Thymus (tissue), 11 donors: Measurements from ENCODE around the gene OSCP1. TPM values are rescaled to one million over a fixed set of nuclear protein-coding genes. Genes with fewer than 3 reads are reported as not detected.

Experiments
- DNase-seq, 9 donors: peaks; one replicate each; pipeline ENCODE4 v3.0.0-alpha.2; 2013; ENCODE audit warnings: low spot score in 9 of 9, low read depth in 6 of 9, missing footprints in 1 of 9
- H3K27ac ChIP-seq, 2 donors: one replicate each; pipeline ENCODE4 v1.5.1; 2013; ENCODE audit warnings: control low read depth in 1 of 2, low read depth in 1 of 2, low read length in 1 of 2, mild to moderate bottlenecking in 1 of 2, moderate library complexity in 1 of 2
- H3K27me3 ChIP-seq, 2 donors: one replicate each; pipeline ENCODE4 v1.5.1; 2013; ENCODE audit warnings: low read length in 1 of 2; ENCODE audit not compliant: control insufficient read depth in 2 of 2, insufficient read depth in 1 of 2
- H3K36me3 ChIP-seq, 2 donors: one replicate each; pipeline ENCODE4 v1.5.1; 2013; ENCODE audit warnings: low read length in 1 of 2, mild to moderate bottlenecking in 1 of 2, moderate library complexity in 1 of 2; ENCODE audit not compliant: control insufficient read depth in 2 of 2, insufficient read depth in 2 of 2
- H3K4me1 ChIP-seq, 2 donors: one replicate each; pipeline ENCODE4 v1.5.1; 2013; ENCODE audit warnings: low read length in 2 of 2; ENCODE audit not compliant: control insufficient read depth in 2 of 2, insufficient read depth in 2 of 2
- H3K4me3 ChIP-seq, 2 donors: one replicate each; pipeline ENCODE4 v1.5.1; 2013; ENCODE audit warnings: low read length in 2 of 2, control low read depth in 1 of 2, mild to moderate bottlenecking in 1 of 2
- H3K9me3 ChIP-seq, 2 donors: one replicate each; pipeline ENCODE4 v1.5.1; 2013; ENCODE audit warnings: low read length in 1 of 2, mild to moderate bottlenecking in 1 of 2; ENCODE audit not compliant: control insufficient read depth in 2 of 2, insufficient read depth in 1 of 2
- WGBS: extraction: QIAGEN DNeasy Blood & Tissue Kit; methylation state at CpG from one replicate; pipeline ENCODE4 v1.1.7; 2013; 5-methylcytosine and 5-hydroxymethylcytosine counted together
- polyA plus RNA-seq: library from polyadenylated mRNA; stranded (reverse); fragments of 200-250 nt; gene quantifications from one replicate; pipeline ENCODE4 v1.2.3, GENCODE V29; 2013
- total RNA-seq: library from RNA; stranded (reverse); fragments of 120-200 nt; gene quantifications from one replicate; pipeline ENCODE4 v1.2.4, GENCODE V29; 2013
- donor health status: healthy.

The OSCP1 gene
- total and polyA plus RNA-seq, 2 donors: 4.0 to 4.8 TPM

DNA sequence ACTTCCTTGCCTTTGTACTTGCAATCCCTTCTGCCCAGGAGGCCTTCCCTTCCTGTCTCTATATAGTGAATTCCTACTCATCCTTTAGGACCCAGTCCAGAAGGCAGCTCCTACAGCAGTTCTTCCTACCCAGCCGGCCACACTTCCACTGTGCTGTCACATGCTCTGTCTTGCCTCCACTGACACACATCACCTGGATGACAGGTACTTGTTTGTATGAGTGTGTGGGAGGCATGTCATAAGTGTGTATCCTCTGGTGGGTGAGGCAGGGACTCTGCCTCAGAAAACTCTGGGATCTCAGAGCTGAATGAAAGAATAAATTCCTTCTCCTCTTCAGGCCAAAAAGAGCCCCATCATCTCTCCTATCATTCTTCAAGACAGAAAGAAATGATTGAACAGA lies 5.1 kb upstream of the OSCP1 start:
- Histone ChIP-seq H3K27me3 (no peaks in the 10 kb centered on the region), H3K36me3 (peaks cover 28 to 42% of the 10 kb centered on the region in 2 donors), H3K4me1 (peaks cover 4 to 22% of the 10 kb centered on the region in 2 donors), H3K9me3 (no peaks in the 10 kb centered on the region), H3K27ac (no peak overlapping the region), H3K4me3 (no peak overlapping the region)
- WGBS: 96% methylated on average over 1 of the region's 1 CpG
- no peak for DNase-seq

DNA sequence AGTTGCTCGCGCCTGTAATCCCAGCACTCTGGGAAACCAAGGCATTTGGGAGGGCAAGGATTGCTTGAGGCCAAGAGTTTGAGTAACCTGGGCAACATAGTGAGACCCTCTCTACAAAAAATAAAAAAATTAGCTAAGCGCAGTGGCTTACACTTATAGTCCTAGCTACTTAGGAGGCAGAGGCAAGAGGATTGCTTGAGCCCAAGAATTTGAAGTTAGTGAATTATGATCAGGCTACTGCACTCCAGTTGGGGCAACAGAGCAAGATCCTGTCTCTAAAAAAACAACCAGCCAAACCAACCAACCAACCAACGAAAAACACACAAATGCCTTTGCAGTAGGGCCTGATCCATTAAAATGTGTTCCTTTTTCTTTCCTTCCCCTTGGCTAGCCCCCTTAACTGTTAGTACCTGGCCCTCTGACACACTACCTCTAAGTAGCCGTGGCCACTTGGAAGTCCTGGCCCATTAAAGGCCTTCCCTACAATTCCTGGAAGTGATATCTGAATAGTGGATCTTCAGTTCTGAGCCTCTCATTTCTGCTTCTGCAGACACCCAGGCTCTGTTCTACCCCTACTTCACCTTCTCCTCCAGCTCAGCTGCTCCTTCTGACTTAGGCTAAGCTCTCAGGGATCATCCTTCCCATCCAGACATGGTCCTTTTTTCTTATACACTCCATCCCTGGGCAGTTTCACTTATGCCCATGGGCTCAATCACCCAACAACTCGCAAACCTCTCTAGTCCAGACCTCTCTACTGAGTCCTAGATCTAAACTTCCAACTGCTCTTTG lies 3.5 kb upstream of the OSCP1 start:
- Histone ChIP-seq H3K9me3 (peaks cover 0 to 4% of the 10 kb centered on the region in 2 donors), H3K4me3 (no peak overlapping the region), H3K27me3 (no peaks in the 10 kb centered on the region), H3K27ac (no peak overlapping the region), H3K4me1 (peaks cover 4 to 24% of the 10 kb centered on the region in 2 donors), H3K36me3 (peaks cover 26 to 33% of the 10 kb centered on the region in 2 donors)
- 97% methylated on average over 6 of the region's 6 CpGs for WGBS
- DNase-seq: no peak

DNA sequence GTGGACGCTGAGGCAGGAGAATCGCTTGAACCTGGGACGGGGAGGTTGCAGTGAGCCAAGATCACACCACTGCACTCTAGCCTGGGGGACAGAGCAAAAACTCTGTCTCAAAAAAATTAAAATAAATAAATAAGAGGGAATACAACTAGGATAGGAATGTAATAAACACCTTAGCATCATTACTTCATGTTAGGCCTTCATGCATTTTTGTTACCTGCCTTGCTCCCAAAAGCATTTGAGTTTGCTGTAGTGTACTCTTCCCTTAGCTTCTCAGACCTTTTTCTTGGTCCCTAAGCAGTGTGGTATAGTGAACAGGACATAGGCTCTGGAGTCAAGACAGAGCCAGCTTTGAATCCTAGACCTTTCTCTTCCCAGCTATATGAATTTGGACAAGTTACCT lies 2.8 kb upstream of the OSCP1 start:
- WGBS: 96% methylated on average over 3 of the region's 3 CpGs
- H3K36me3 ChIP-seq: peaks cover 24 to 33% of the 10 kb centered on the region in 2 donors
- no peak overlapping the region for H3K4me3 ChIP-seq
- no peaks in the 10 kb centered on the region for H3K27me3 ChIP-seq
- no peak for DNase-seq
- H3K9me3 ChIP-seq: peaks cover 0 to 4% of the 10 kb centered on the region in 2 donors
- peaks cover 4 to 16% of the 10 kb centered on the region in 2 donors for H3K4me1 ChIP-seq
- no peak overlapping the region for H3K27ac ChIP-seq

DNA sequence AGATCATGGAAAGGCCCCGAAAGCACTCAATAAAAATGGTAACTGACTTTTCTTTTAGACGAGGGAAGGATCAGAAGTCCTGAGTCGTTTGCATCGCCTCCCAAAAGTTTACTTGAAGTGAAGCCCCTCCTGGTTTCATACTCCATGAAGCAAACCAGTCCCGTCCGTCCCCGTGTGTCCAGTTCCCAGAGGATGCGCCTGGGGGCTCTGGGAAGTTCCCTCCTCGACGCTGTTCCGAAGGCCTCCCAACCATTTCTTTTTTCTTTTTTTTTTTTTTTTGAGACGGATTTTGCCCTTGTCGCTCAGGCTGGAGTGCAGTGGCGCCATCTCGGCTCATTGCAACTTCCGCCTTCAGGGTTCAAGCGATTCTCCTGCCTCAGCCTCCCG lies 661 bp upstream of the OSCP1 start:
- no peak for DNase-seq
- Histone ChIP-seq H3K27ac (peak overlapping the region; percentile 86 to 94), H3K36me3 (peaks cover 17 to 20% of the 10 kb centered on the region in 2 donors), H3K4me1 (peaks cover 0 to 11% of the 10 kb centered on the region in 2 donors), H3K9me3 (peaks cover 0 to 4% of the 10 kb centered on the region in 2 donors), H3K4me3 (peak overlapping the region; percentile 68 to 87), H3K27me3 (no peaks in the 10 kb centered on the region)
- 51% methylated on average over 18 of the region's 18 CpGs for WGBS

DNA sequence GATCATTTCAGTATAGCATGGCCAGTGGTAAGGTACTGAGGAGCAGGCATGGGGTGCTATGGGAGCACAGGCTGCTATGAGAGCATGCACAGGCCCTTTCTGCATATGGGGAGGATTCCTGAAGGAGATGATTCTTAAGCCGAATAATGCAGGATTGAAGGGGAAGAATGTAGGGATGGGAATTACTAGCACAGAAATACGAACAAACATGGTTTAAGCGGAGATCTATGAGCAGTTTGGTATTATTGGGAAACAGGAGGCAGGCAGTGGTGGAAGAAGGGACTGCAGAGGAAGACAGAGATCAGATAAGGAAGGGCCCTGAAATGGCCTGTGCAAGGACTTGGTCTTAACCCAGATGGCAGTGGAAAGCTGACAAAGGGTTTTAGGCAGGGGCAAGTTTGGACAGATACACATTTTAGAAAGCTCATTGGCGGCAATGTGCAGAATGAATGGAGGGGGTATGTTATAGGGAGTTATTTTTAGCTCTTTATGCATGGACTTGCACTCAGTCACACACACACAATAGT lies 1.7 kb downstream of the OSCP1 start:
- 94% methylated on average over 4 of the region's 4 CpGs for WGBS
- H3K4me3 ChIP-seq: no peak overlapping the region
- no peak overlapping the region for H3K27ac ChIP-seq
- peaks cover 0 to 4% of the 10 kb centered on the region in 2 donors for H3K9me3 ChIP-seq
- H3K27me3 ChIP-seq: no peaks in the 10 kb centered on the region
- no peaks in the 10 kb centered on the region for H3K36me3 ChIP-seq
- DNase-seq: no peak
- peaks cover 0 to 11% of the 10 kb centered on the region in 2 donors for H3K4me1 ChIP-seq

DNA sequence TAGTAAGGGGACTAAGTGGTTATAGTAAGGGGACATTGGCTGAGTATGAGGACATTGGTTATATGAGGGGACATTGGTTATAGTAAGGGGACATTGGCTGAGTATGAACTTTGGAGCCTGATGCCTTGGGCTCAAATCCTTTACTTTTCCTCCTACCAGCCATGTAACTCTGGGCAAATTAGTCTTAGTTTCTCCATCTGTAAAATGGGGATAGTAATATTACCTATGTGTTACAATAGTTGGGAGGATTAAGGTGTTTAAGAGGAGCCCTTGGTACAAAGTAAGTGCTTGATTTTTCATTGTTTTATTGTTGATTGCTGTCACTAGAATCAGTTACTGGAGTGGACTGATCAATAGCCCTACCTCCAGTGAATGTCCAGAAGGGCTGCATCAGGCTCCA lies 2.8 kb downstream of the OSCP1 start:
- Histone ChIP-seq H3K27me3 (no peaks in the 10 kb centered on the region), H3K4me3 (no peak overlapping the region), H3K9me3 (peaks cover 0 to 4% of the 10 kb centered on the region in 2 donors), H3K27ac (no peak overlapping the region), H3K36me3 (no peaks in the 10 kb centered on the region), H3K4me1 (peaks cover 0 to 11% of the 10 kb centered on the region in 2 donors)
- no peak for DNase-seq

DNA sequence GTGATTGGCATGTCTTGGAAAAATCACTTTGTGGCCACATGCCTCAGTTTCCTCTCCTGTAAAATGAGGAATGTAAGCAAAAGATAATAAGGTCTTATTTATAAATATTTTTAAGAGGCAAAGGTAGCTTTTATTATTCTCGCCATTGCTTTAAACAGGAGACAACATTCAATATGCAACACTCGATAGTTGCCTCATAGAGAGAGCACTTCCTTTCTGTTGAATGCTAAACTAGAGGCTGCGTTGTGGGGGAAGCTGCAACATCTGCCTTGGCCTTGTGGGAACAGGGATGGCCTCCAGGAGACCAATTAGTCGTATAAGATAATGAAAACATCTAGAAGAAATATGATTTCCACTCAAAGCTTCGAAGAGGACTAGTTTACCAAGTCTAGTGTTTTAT lies 3.5 kb downstream of the OSCP1 start:
- no peak for DNase-seq
- Histone ChIP-seq H3K9me3 (peaks cover 0 to 4% of the 10 kb centered on the region in 2 donors), H3K4me3 (no peak overlapping the region), H3K27ac (no peak overlapping the region), H3K4me1 (peaks cover 0 to 11% of the 10 kb centered on the region in 2 donors), H3K36me3 (no peaks in the 10 kb centered on the region), H3K27me3 (no peaks in the 10 kb centered on the region)
- 34% methylated on average over 5 of the region's 5 CpGs for WGBS

DNA sequence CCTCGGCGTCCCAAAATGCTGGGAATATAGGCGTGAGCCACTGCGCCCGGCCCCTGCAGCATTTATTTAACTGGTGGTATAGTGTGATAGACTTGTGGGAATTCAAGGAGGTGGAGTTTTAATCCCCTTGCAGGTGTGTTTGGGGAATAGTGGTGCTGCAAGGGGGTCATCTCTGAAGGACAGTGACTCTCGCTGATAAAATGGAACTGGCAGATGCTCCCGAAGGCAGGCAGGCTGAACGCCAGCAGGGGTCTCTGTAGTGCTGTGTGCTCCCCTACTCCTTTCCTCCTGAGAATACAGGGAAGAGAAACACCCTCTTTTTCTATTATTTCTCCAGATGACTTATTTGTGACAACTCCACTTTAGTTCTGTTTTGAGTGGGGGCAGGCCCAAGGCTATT lies 4.0 kb downstream of the OSCP1 start:
- Histone ChIP-seq H3K27me3 (no peaks in the 10 kb centered on the region), H3K9me3 (peaks cover 0 to 4% of the 10 kb centered on the region in 2 donors), H3K27ac (no peak overlapping the region), H3K4me3 (no peak overlapping the region), H3K36me3 (no peaks in the 10 kb centered on the region), H3K4me1 (peaks cover 0 to 11% of the 10 kb centered on the region in 2 donors)
- 59% methylated on average over 8 of the region's 8 CpGs for WGBS
- DNase-seq: peak in 4 of 9 donors; percentile 15 to 50 (median 32)

DNA sequence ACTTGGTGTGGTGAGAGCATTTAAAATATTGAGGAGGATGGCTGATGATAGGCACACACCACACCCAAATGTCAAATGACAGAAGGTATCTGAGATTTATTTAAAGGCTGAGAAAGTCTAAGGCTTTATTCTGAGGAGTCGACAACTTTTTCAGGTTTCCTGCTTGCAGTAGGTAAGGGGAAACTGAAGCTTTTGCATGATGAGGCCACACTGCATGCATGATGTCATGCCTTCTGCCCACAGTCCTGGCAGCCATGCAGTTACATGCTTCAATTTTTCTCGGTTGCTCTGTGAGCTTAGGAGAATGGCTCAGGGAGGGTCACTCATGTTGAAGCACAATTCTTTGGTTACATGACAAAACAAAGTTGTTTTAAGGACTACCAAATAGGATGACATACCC lies 7.0 kb downstream of the OSCP1 start:
- WGBS: 88% methylated on average over 2 of the region's 2 CpGs
- H3K4me3 ChIP-seq: no peak overlapping the region
- H3K27me3 ChIP-seq: no peaks in the 10 kb centered on the region
- H3K36me3 ChIP-seq: no peaks in the 10 kb centered on the region
- H3K4me1 ChIP-seq: peaks cover 0 to 2% of the 10 kb centered on the region in 2 donors
- no peak for DNase-seq
- H3K27ac ChIP-seq: no peak overlapping the region
- H3K9me3 ChIP-seq: no peaks in the 10 kb centered on the region
